ENCODE data around the gene TOMM22.
A peak's percentile ranks its signal among the peaks of the same experiment; 100 is the strongest.

The TOMM22 gene

DNA sequence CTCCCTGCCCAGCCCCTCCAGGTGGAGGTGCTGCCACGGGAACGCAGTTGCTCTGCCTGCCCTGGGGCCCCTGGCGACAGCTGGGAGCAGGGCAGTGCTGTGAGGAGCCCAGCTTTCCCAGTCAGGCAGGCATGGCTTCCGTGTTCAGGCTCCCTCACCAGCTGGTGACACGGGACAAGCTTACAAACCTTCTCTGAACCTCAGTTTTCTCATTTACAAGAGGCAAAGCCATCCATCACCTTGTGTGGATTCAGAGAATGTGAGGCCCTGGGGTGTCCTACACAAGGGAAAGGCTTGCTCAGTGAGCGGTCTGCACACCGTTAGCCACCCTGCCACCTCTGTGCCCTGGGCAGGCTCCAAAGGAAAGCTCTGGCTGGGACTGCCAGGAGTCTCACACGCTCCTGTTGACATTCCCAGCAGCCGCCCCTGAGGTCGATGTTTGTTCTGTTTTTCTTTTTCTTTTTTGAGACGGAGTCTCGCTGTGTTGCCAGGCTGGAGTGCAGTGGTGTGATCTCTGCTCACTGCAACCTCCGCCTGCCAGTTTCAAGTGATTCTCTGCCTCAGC lies 50.6 kb downstream of the TOMM22 start:
- no peak overlapping the region for H3K4me3 ChIP-seq (ENCODE audit: low read depth, low read length)
- TF ChIP-seq POLR2A (IDR thresholded peaks at IDR 0.05; ENCODE audit: extremely low read depth, insufficient read length) (no peak), MYC (IDR thresholded peaks at IDR 0.05; ENCODE audit: low read depth, low read length) (no peak)
- TF ChIP-seq, protein P1, sequence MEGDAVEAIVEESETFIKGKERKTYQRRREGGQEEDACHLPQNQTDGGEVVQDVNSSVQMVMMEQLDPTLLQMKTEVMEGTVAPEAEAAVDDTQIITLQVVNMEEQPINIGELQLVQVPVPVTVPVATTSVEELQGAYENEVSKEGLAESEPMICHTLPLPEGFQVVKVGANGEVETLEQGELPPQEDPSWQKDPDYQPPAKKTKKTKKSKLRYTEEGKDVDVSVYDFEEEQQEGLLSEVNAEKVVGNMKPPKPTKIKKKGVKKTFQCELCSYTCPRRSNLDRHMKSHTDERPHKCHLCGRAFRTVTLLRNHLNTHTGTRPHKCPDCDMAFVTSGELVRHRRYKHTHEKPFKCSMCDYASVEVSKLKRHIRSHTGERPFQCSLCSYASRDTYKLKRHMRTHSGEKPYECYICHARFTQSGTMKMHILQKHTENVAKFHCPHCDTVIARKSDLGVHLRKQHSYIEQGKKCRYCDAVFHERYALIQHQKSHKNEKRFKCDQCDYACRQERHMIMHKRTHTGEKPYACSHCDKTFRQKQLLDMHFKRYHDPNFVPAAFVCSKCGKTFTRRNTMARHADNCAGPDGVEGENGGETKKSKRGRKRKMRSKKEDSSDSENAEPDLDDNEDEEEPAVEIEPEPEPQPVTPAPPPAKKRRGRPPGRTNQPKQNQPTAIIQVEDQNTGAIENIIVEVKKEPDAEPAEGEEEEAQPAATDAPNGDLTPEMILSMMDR (IDR thresholded peaks at IDR 0.05; ENCODE audit: low read depth, low read length): no peak
- TF ChIP-seq, protein P2, sequence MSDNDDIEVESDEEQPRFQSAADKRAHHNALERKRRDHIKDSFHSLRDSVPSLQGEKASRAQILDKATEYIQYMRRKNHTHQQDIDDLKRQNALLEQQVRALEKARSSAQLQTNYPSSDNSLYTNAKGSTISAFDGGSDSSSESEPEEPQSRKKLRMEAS (IDR thresholded peaks at IDR 0.05; ENCODE audit: low read depth, low read length): no peak
- no peak for DNase-seq (ENCODE audit: low read depth)

DNA sequence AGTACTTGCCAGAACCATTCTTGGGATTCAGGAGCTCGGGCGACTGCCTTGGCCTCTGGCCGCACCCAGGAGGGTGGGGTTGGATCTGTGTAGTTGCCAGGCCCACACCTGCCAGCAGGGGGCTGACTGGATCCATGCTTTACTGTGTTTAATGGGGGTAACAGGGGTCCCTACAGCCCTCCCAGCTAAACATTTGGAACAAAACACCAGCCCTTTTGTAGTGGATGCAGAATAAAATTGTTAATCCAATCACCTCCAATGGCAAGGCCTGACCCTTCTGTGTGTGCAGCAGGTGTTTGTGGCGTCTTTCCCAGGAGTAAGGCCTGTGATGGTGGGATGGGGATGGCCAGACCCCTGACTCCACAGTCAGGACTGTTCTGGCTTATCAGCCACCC lies 51.6 kb downstream of the TOMM22 start:
- DNase-seq (ENCODE audit: low read depth): peak; percentile 39

DNA sequence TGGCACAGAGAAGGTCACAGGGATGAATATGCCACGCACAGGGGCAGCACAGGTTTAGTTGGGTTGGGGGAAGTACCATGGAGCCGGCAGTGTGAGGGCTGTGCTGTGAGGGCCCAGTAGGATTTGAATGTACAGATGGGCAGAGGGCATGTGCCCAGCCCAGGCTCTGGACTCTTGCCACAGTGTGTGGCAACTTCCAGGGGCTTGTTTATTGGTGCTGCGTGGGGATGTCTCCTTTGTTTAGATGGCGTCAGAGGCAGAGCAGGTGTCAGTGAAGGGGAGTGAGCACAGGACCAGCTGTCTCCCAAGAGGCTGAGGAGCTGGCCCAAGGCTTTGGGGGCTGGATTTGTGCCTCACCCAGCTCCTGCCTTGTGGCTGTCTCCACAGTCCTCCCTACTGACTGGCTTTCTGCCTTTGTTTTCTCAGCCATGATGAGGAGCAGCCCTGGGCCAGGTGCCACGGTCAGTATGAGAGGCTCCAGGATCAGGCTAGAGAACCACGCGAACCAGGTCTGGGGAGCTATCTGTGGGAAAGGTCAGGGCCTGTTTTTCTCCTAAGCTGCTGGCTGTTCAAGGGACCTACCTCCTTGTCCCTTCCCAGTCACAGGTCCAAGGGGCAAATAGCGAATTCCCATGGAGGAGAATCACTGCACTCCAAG lies 52.1 kb downstream of the TOMM22 start:
- DNase-seq (ENCODE audit: low read depth): no peak
- H3K4me3 ChIP-seq (ENCODE audit: low read depth, low read length): no peak overlapping the region
- TF ChIP-seq MYC (IDR thresholded peaks at IDR 0.05; ENCODE audit: low read depth, low read length) (no peak), POLR2A (IDR thresholded peaks at IDR 0.05; ENCODE audit: extremely low read depth, insufficient read length) (no peak)
- TF ChIP-seq, protein P1 (IDR thresholded peaks at IDR 0.05; ENCODE audit: low read depth, low read length): no peak
- TF ChIP-seq, protein P2 (IDR thresholded peaks at IDR 0.05; ENCODE audit: low read depth, low read length): no peak

More for the DNA sequence above, 51.6 kb downstream of the TOMM22 start:
- TF ChIP-seq, protein P2 (IDR thresholded peaks at IDR 0.05; ENCODE audit: low read depth, low read length): no peak
- TF ChIP-seq, protein P1 (IDR thresholded peaks at IDR 0.05; ENCODE audit: low read depth, low read length): peak; percentile 65
- H3K4me3 ChIP-seq (ENCODE audit: low read depth, low read length): no peak overlapping the region

DNA sequence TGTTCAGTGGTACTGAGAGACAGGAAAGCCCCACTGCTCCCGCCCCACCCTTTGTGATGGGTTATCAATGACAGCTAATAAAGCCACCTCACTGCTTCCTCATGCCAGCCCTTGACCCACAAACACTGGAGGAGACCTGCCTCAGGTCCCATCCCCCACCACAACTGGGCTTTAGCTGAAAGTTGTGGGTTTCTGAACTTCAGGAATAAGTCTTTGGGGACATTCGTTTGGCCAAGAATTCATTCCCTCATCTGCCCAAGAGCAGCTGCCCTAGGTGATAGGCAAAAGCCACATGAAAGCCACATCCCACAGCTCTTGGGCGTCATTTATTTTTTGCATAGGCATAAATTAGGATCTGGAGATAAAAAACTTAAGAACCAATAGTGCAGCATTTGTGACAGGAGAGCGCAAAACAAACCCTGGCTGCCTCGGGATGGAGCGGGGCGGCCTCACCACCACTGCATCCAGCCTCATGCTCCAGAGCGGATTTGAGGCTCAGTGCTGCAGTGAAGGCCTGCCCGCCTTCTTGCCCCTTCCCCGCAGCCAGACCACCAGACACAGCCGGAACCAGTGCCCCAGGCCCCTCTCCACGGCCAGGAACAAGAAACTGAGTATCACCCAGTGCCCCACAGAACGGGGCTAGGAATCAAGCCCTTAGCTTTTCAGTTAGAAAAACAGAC lies 52.8 kb downstream of the TOMM22 start:
- no peak for DNase-seq (ENCODE audit: low read depth)
- TF ChIP-seq POLR2A (IDR thresholded peaks at IDR 0.05; ENCODE audit: extremely low read depth, insufficient read length) (no peak), MYC (IDR thresholded peaks at IDR 0.05; ENCODE audit: low read depth, low read length) (no peak)
- TF ChIP-seq, protein P1 (IDR thresholded peaks at IDR 0.05; ENCODE audit: low read depth, low read length): no peak
- TF ChIP-seq, protein P2 (IDR thresholded peaks at IDR 0.05; ENCODE audit: low read depth, low read length): no peak

More for the DNA sequence above, 52.8 kb downstream of the TOMM22 start:
- no peak overlapping the region for H3K4me3 ChIP-seq (ENCODE audit: low read depth, low read length)
